Measurements from ENCODE around the gene FBXO2.

Gene FBXO2

DNA sequence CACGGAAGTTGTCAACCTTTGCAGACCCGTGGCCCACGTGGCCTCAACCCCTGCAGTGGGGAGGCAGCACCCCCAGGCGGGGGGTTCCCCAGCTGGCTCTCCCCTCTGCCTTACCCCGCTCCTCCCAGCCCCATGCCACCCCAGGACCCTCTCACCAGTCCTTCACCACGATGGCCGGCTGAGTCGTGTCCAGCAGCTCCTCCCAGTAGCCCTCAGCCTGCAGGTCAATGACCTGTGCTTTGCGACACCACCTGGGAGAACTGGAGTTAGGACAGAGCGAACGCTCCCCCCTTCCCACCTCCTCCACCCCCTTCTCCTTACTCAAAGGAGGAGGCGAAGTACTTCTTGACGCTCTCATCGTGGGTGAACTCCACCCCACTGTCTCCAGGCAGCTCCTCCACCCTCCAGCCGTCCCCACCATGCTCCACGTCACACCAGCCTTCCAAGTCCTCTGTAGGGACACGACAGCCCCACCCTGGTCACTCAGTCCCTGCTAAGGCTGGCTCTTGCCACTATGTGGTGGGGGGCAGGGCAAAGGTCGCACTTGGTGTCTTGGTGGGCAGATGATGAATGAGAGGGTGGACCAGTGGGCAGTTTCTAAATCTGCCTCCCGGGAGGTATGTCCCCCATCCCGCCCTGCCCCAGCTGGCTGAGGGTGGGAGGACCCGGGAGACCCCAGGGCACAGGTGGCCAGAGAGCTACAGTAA is 4.5 kb downstream of the FBXO2 start:
- H3K27ac ChIP-seq (ENCODE audit: poor library complexity, severe bottlenecking): no peak overlapping the region
- no peaks in the 10 kb centered on the region for H3K4me1 ChIP-seq (ENCODE audit: insufficient read depth, poor library complexity, severe bottlenecking)
- ATAC-seq (ENCODE audit: low read depth) (no peak), DNase-seq (ENCODE audit: low spot score) (no peak)
- no peaks in the 10 kb centered on the region for H3K27me3 ChIP-seq (ENCODE audit: insufficient read depth, poor library complexity, severe bottlenecking)
- peaks cover 9% of the 10 kb centered on the region; the same call in 1 of the 2 replicates for H3K36me3 ChIP-seq (ENCODE audit: low read depth)
- no peaks in the 10 kb centered on the region for H3K9me3 ChIP-seq (ENCODE audit: severe bottlenecking)
- H3K4me3 ChIP-seq (ENCODE audit: severe bottlenecking): no peak overlapping the region
- TF ChIP-seq, protein P1, sequence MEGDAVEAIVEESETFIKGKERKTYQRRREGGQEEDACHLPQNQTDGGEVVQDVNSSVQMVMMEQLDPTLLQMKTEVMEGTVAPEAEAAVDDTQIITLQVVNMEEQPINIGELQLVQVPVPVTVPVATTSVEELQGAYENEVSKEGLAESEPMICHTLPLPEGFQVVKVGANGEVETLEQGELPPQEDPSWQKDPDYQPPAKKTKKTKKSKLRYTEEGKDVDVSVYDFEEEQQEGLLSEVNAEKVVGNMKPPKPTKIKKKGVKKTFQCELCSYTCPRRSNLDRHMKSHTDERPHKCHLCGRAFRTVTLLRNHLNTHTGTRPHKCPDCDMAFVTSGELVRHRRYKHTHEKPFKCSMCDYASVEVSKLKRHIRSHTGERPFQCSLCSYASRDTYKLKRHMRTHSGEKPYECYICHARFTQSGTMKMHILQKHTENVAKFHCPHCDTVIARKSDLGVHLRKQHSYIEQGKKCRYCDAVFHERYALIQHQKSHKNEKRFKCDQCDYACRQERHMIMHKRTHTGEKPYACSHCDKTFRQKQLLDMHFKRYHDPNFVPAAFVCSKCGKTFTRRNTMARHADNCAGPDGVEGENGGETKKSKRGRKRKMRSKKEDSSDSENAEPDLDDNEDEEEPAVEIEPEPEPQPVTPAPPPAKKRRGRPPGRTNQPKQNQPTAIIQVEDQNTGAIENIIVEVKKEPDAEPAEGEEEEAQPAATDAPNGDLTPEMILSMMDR (IDR thresholded peaks at IDR 0.05; ENCODE audit: poor library complexity, severe bottlenecking): no peak

DNA sequence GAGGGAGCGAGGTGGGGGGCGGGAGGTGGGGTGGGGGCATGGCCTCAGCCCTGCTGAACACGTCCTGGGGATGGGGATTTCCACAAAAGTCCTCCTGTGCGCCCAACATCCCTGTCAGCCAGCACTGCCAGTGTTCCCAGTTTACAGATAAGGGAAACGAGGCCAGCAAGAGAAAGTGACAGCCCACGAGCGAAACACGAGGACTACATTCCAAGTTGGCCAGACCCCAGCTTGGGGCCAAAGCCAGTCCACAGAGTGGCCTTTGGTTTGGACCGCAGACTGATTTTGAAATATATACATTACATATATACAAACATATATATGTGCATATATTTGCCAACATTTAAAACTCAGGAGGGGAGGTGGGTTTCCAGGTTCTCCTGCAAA is 5.0 kb downstream of the FBXO2 start:
- Histone ChIP-seq H3K9me3 (ENCODE audit: severe bottlenecking) (no peaks in the 10 kb centered on the region), H3K4me1 (ENCODE audit: insufficient read depth, poor library complexity, severe bottlenecking) (no peaks in the 10 kb centered on the region), H3K27me3 (ENCODE audit: insufficient read depth, poor library complexity, severe bottlenecking) (no peaks in the 10 kb centered on the region), H3K27ac (ENCODE audit: poor library complexity, severe bottlenecking) (no peak overlapping the region), H3K4me3 (ENCODE audit: severe bottlenecking) (no peak overlapping the region), H3K36me3 (ENCODE audit: low read depth) (peaks cover 9% of the 10 kb centered on the region; the same call in 1 of the 2 replicates)
- DNase-seq (ENCODE audit: low spot score) (no peak), ATAC-seq (ENCODE audit: low read depth) (no peak)
- TF ChIP-seq, protein P1 (IDR thresholded peaks at IDR 0.05; ENCODE audit: poor library complexity, severe bottlenecking): no peak

DNA sequence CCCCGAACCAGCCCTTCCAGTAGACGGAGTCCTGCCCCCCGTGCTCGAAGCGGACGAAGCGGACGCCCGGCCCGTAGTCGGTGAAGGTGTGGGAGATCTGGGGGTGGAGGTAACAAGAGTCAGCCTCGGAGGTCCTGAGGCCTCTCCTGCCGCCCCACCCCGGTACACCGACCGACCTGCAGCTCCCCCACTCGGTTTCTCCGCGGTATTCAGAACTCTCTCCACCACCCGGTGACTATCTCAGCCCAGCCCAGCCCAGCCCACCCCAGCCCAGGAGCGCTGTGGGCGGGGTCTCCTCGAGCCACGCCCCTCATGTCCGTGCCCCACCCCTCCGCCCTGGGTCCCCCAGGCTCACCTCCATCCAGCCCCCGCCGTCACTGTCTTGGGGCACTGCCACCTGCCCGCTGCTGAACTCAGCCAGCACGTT is 5.5 kb downstream of the FBXO2 start:
- Histone ChIP-seq H3K9me3 (ENCODE audit: severe bottlenecking) (no peaks in the 10 kb centered on the region), H3K27me3 (ENCODE audit: insufficient read depth, poor library complexity, severe bottlenecking) (no peaks in the 10 kb centered on the region), H3K36me3 (ENCODE audit: low read depth) (peaks cover 9% of the 10 kb centered on the region; the same call in 1 of the 2 replicates), H3K4me1 (ENCODE audit: insufficient read depth, poor library complexity, severe bottlenecking) (no peaks in the 10 kb centered on the region), H3K4me3 (ENCODE audit: severe bottlenecking) (no peak overlapping the region), H3K27ac (ENCODE audit: poor library complexity, severe bottlenecking) (no peak overlapping the region)
- ATAC-seq (ENCODE audit: low read depth): no peak
- TF ChIP-seq, protein P1 (IDR thresholded peaks at IDR 0.05; ENCODE audit: poor library complexity, severe bottlenecking): no peak
- DNase-seq (ENCODE audit: low spot score): no peak

DNA sequence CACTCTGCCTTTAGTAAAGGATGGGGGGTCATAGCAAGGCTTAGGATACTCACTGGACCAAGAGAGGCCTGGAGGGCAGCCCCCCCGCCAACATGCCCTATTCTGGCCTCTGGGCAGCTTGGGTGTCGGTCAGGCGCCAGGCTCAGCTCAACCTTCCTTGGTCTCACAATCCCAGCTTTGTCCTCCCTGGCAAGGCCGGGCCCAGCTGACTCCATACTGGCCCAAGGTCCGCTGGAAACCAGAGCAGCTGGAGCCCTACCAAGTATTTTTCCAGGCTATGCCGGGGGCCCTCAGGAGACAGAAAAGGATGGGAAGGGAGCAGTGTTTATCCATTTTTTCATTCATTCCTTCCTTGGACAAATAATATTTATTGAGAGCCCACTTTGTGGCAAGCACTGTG is 6.2 kb downstream of the FBXO2 start:
- Histone ChIP-seq H3K27me3 (ENCODE audit: insufficient read depth, poor library complexity, severe bottlenecking) (no peaks in the 10 kb centered on the region), H3K27ac (ENCODE audit: poor library complexity, severe bottlenecking) (no peak overlapping the region), H3K4me3 (ENCODE audit: severe bottlenecking) (no peak overlapping the region), H3K9me3 (ENCODE audit: severe bottlenecking) (no peaks in the 10 kb centered on the region), H3K4me1 (ENCODE audit: insufficient read depth, poor library complexity, severe bottlenecking) (no peaks in the 10 kb centered on the region), H3K36me3 (ENCODE audit: low read depth) (peaks cover 9% of the 10 kb centered on the region; the same call in 1 of the 2 replicates)
- no peak for ATAC-seq (ENCODE audit: low read depth)
- no peak for DNase-seq (ENCODE audit: low spot score)
- TF ChIP-seq, protein P1 (IDR thresholded peaks at IDR 0.05; ENCODE audit: poor library complexity, severe bottlenecking): no peak

DNA sequence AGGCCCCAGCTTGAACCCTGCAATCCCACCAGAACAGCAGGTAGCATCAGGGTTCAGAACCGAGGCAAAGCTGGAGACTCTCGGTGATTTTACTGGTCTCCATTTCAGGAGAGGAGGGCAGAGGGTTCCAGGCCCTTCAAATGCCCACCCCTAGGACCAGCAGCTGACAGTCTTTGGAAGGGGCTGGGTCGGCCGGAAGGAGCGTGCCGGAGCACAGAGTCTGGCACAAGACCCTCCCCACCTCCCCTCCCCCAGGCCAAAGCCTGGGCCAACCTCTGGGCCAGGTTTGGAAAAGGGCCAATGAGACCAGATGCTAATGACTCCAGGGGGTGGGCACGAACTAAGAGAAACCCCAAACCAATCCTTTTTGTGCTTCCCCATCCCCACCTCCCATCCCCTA is 6.9 kb downstream of the FBXO2 start:
- no peaks in the 10 kb centered on the region for H3K9me3 ChIP-seq (ENCODE audit: severe bottlenecking)
- no peak overlapping the region for H3K27ac ChIP-seq (ENCODE audit: poor library complexity, severe bottlenecking)
- TF ChIP-seq, protein P1 (IDR thresholded peaks at IDR 0.05; ENCODE audit: poor library complexity, severe bottlenecking): no peak
- no peak for ATAC-seq (ENCODE audit: low read depth)
- no peak overlapping the region for H3K4me3 ChIP-seq (ENCODE audit: severe bottlenecking)
- peaks cover 9% of the 10 kb centered on the region; the same call in 1 of the 2 replicates for H3K36me3 ChIP-seq (ENCODE audit: low read depth)
- DNase-seq (ENCODE audit: low spot score): no peak
- no peaks in the 10 kb centered on the region for H3K27me3 ChIP-seq (ENCODE audit: insufficient read depth, poor library complexity, severe bottlenecking)
- H3K4me1 ChIP-seq (ENCODE audit: insufficient read depth, poor library complexity, severe bottlenecking): no peaks in the 10 kb centered on the region

Data from RWPE2 (cell line).